IPS-NIHi11 (cell line): ENCODE measurements around the gene ALDH16A1.

Source experiments
- DNase-seq: peaks from one replicate; pipeline ENCODE4 v3.0.0; 2012; ENCODE audit warnings: mixed read lengths, low spot score

The ALDH16A1 gene

GRCh38 chr19:49453013-49453756, at the start of gene ALDH16A1:
TSS of gene ALDH16A1 (plus strand) at chr19:49453225. CDS start at chr19:49453332, 107 bp downstream.
- peak; percentile 96 for DNase-seq

- peak; percentile 78 for DNase-seq
Observed at GRCh38 chr19:49403404-49404187, 49.4 kb upstream of the ALDH16A1 start.

- DNase-seq = peak; percentile 3
Observed at GRCh38 chr19:49407079-49407478, 45.9 kb upstream of the ALDH16A1 start.

GRCh38 chr19:49407482-49408015, 45.5 kb upstream of the ALDH16A1 start:
- DNase-seq = no peak

GRCh38 chr19:49408816-49409440, 44.1 kb upstream of the ALDH16A1 start:
- DNase-seq = peak; percentile 8

GRCh38 chr19:49409441-49410029, 43.5 kb upstream of the ALDH16A1 start:
- DNase-seq = peak; percentile 4

- DNase-seq = no peak
Observed at GRCh38 chr19:49411681-49412326, 41.2 kb upstream of the ALDH16A1 start.

GRCh38 chr19:49413348-49413747, 39.7 kb upstream of the ALDH16A1 start:
- DNase-seq = no peak

GRCh38 chr19:49414256-49414655, 38.8 kb upstream of the ALDH16A1 start:
- DNase-seq = no peak

GRCh38 chr19:49415102-49415809, 37.8 kb upstream of the ALDH16A1 start:
- no peak for DNase-seq

GRCh38 chr19:49415810-49416200, 37.2 kb upstream of the ALDH16A1 start:
- no peak for DNase-seq

GRCh38 chr19:49417088-49417487, 35.9 kb upstream of the ALDH16A1 start:
- DNase-seq = no peak

GRCh38 chr19:49418511-49418910, 34.5 kb upstream of the ALDH16A1 start:
- no peak for DNase-seq

- DNase-seq = no peak
Observed at GRCh38 chr19:49419173-49419572, 33.9 kb upstream of the ALDH16A1 start.

GRCh38 chr19:49420227-49420626, 32.8 kb upstream of the ALDH16A1 start:
- DNase-seq = no peak

- peak; percentile 94 for DNase-seq
Observed at GRCh38 chr19:49421039-49421877, 31.8 kb upstream of the ALDH16A1 start.

- no peak for DNase-seq
Observed at GRCh38 chr19:49421878-49422202, 31.2 kb upstream of the ALDH16A1 start.

- DNase-seq = peak; percentile 55
Observed at GRCh38 chr19:49422407-49423070, 30.5 kb upstream of the ALDH16A1 start.
